A549 (cell line): ENCODE results near the gene CEP112. TPM values are rescaled to one million over a fixed set of nuclear protein-coding genes. Genes with fewer than 3 reads are reported as not detected.
"Not testable (repeated sequence)": the region's sequence is repeated elsewhere in the genome, so short reads cannot be mapped to it uniquely, and the experiment has no call there.

ENCODE experiments used
- ATAC-seq, 2 experiments: fragments of 200-7000 bp in 1 of 2; fragments of >200 bp in 1 of 2; cut with Nextera tagmentation in 1 of 2; cut with Tn5 transposase in 1 of 2; 3 replicates each; pipeline versions ENCODE4 v1.8.0 to v1.9.1; 2018 to 2020; ENCODE audit warnings: mild to moderate bottlenecking in 1 of 2, moderate library complexity in 1 of 2
- CTCF ChIA-PET: fragments of 300-600 bp; sonication (Branson Sonifier 250); formaldehyde crosslinking; extraction: SDS; loops from one replicate; lab custom pipeline; 2021; ENCODE audit warnings: antibody characterized with exemption, inconsistent platforms; lab: Yijun Ruan, JAX
- POLR2A ChIA-PET: fragments of 350-600 bp; formaldehyde crosslinking; extraction: SDS; loops from one replicate; lab custom pipeline; 2021; ENCODE audit warnings: antibody characterized with exemption, inconsistent platforms; lab: Yijun Ruan, JAX
- DNase-seq, 2 experiments: peaks; one replicate each; pipeline versions ENCODE4 v3.0.0 to v3.0.0-alpha.2; 2011 to 2016; ENCODE audit warnings: low read depth in 1 of 2, low spot score in 1 of 2
- FAIRE-seq: peaks from 2 replicates; lab custom pipeline; 2011; peaks lifted over from hg19 to GRCh38; lab: Jason Lieb, UNC
- H3K27ac ChIP-seq, 2 experiments: fragments of >200 bp; sonication (Bioruptor Twin); formaldehyde crosslinking; 3 replicates each; pipeline ENCODE4 v1.5.1; 2016 to 2017
- H3K4me1 ChIP-seq: fragments of >200 bp; sonication (Bioruptor Twin); formaldehyde crosslinking; 3 replicates; pipeline ENCODE4 v1.6.1; 2016
- H3K4me2 ChIP-seq: fragments of >200 bp; sonication (Bioruptor Twin); formaldehyde crosslinking; 3 replicates; pipeline ENCODE4 v1.6.1; 2016
- H3K4me3 ChIP-seq: fragments of >200 bp; sonication (Bioruptor Twin); formaldehyde crosslinking; 3 replicates; pipeline ENCODE4 v1.5.1; 2016
- H3K9me3 ChIP-seq: fragments of >200 bp; sonication (Bioruptor Twin); formaldehyde crosslinking; 3 replicates; pipeline ENCODE4 v1.6.1; 2016
- BHLHE40 ChIP-seq: IDR thresholded peaks from 2 replicates; pipeline ENCODE4 v1.6.1; 2012; ENCODE audit warnings: low read depth, low read length, inconsistent platforms
- CEBPB ChIP-seq, 2 experiments: fragments of >200 bp in 1 of 2; sonication (Bioruptor Twin) in 1 of 2; formaldehyde crosslinking in 1 of 2; IDR thresholded peaks; 2 replicates each; pipeline ENCODE4 v1.6.1; 2012 to 2016
- ESRRA ChIP-seq: fragments of 150-350 bp; IDR thresholded peaks from 2 replicates; pipeline ENCODE4 v1.6.1; 2014; ENCODE audit warnings: mild to moderate bottlenecking, low read length, borderline replicate concordance
- MAFK ChIP-seq: fragments of 450-650 bp; IDR thresholded peaks from 2 replicates; pipeline ENCODE4 v1.6.1; 2014; ENCODE audit not compliant: partially characterized antibody
- NR3C1 ChIP-seq: fragments of >200 bp; sonication (Bioruptor Twin); formaldehyde crosslinking; IDR thresholded peaks from 3 replicates; pipeline ENCODE4 v1.6.1; 2017
- PHF8 ChIP-seq: fragments of 200-600 bp; sonication (generic); IDR thresholded peaks from 2 replicates; pipeline ENCODE4 v1.6.1; 2016; ENCODE audit warnings: low read depth, mild to moderate bottlenecking, antibody characterized with exemption, moderate library complexity, borderline replicate concordance
- POLR2AphosphoS2 ChIP-seq: conservative IDR thresholded peaks from 2 replicates; pipeline ENCODE4 v1.6.1; 2012; ENCODE audit warnings: low read length, improper control_type of control experiment, inconsistent platforms
- RAD21 ChIP-seq, 2 experiments: fragments of >200 bp in 1 of 2; sonication (Bioruptor Twin) in 1 of 2; formaldehyde crosslinking in 1 of 2; IDR thresholded peaks in 1 of 2; conservative IDR thresholded peaks in 1 of 2; 2 replicates in 1 of 2; 3 replicates in 1 of 2; pipeline ENCODE4 v1.6.1; 2012 to 2018; ENCODE audit warnings: inconsistent platforms in 1 of 2
- SMC3 ChIP-seq: fragments of >200 bp; sonication (Bioruptor Twin); formaldehyde crosslinking; IDR thresholded peaks from 3 replicates; pipeline ENCODE4 v1.6.1; 2018; ENCODE audit warnings: inconsistent platforms
- ZFP36 ChIP-seq: fragments of 450-650 bp; IDR thresholded peaks from 2 replicates; pipeline ENCODE4 v1.6.1; 2014; ENCODE audit warnings: borderline replicate concordance; ENCODE audit not compliant: partially characterized antibody
- ZNF302 ChIP-seq: fragments of 250-450 bp; sonication (Bioruptor Pico); IDR thresholded peaks from 2 replicates; pipeline ENCODE4 v1.9.0; 2021; ENCODE audit warnings: inconsistent platforms, mild to moderate bottlenecking, moderate library complexity
- WGBS: methylation state at CpG from one replicate; pipeline ENCODE4 v1.1.6; 2017; ENCODE audit errors: missing lambda C conversion rate; 5-methylcytosine and 5-hydroxymethylcytosine counted together
- polyA plus RNA-seq, 4 experiments: library from polyadenylated mRNA; depleted of rRNA in 3 of 4; stranded (reverse); fragments of >200 nt; fragmentation: RNase III in 1 of 4; extraction: RNeasy Plus Mini Kit Qiagen cat#74134 plus additional on column Dnase treatment in 1 of 4; gene quantifications; 2 replicates in 3 of 4; 3 replicates in 1 of 4; pipeline ENCODE4 v1.2.3, GENCODE V29; 2011 to 2017
- TF ChIP-seq, protein P1 (sequence below): fragments of >200 bp; sonication (Bioruptor Twin); formaldehyde crosslinking; IDR thresholded peaks from 3 replicates; pipeline ENCODE4 v1.5.1; 2016

CEP112 gene
- polyA plus RNA-seq, 2 of the 4 experiments (the other 2 are of a cell fraction) = 9.6 to 15.2 TPM

- TF ChIP-seq BHLHE40 = no peak
- no peak for TF ChIP-seq NR3C1
- TF ChIP-seq ZFP36 = no peak
Observed at GRCh38 chr17:66171172-66171571, 20.8 kb downstream of the CEP112 start (continued).

- POLR2A ChIA-PET = interaction anchor here (0.6 kb wide), 1 partner anchor 399 kb away, joined by 3 read pairs; no protein-coding TSS in a partner anchor
- DNase-seq (no peak), FAIRE-seq (no peak), ATAC-seq (no peak)
- Histone ChIP-seq H3K4me2 (no peak overlapping the region), H3K4me1 (no peaks in the 10 kb centered on the region), H3K4me3 (no peak overlapping the region), H3K9me3 (no peaks in the 10 kb centered on the region), H3K27ac (no peak overlapping the region)
- CTCF ChIA-PET = interaction anchor here (1.6 to 3.4 kb wide), 2 partner anchors 876 to 938 kb away, joined by 13 to 24 read pairs; no protein-coding TSS in a partner anchor
- WGBS = 82% methylated on average over 3 of the region's 3 CpGs
- TF ChIP-seq CEBPB (IDR thresholded peaks at IDR 0.05) (no peak), POLR2AphosphoS2 (no peak), ESRRA (no peak), ZNF302 (CRISPR knock-in tag) (no peak)
Observed at GRCh38 chr17:66169839-66170238, 22.1 kb downstream of the CEP112 start.

- 68% methylated on average over 5 of the region's 5 CpGs for WGBS
- Histone ChIP-seq H3K27ac (no peak overlapping the region), H3K4me3 (no peak overlapping the region), H3K4me1 (no peaks in the 10 kb centered on the region), H3K9me3 (no peaks in the 10 kb centered on the region)
- ChIA-PET CTCF (interaction anchor here (1.4 to 5.6 kb wide), 5 partner anchors 12 to 936 kb away, joined by 4 to 128 read pairs (median 51); no protein-coding TSS in a partner anchor), POLR2A (no interaction called here)
- ATAC-seq = no peak
- TF ChIP-seq, protein P1, sequence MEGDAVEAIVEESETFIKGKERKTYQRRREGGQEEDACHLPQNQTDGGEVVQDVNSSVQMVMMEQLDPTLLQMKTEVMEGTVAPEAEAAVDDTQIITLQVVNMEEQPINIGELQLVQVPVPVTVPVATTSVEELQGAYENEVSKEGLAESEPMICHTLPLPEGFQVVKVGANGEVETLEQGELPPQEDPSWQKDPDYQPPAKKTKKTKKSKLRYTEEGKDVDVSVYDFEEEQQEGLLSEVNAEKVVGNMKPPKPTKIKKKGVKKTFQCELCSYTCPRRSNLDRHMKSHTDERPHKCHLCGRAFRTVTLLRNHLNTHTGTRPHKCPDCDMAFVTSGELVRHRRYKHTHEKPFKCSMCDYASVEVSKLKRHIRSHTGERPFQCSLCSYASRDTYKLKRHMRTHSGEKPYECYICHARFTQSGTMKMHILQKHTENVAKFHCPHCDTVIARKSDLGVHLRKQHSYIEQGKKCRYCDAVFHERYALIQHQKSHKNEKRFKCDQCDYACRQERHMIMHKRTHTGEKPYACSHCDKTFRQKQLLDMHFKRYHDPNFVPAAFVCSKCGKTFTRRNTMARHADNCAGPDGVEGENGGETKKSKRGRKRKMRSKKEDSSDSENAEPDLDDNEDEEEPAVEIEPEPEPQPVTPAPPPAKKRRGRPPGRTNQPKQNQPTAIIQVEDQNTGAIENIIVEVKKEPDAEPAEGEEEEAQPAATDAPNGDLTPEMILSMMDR = no peak
- peak; percentile 96 for TF ChIP-seq MAFK
- no peak for TF ChIP-seq SMC3
- TF ChIP-seq, all 56 proteins: peak for 1
- H3K4me2 ChIP-seq = no peak overlapping the region
- FAIRE-seq = peak; percentile 32
- DNase-seq = no peak
Observed at GRCh38 chr17:66167189-66167815, 24.6 kb downstream of the CEP112 start.

DNA sequence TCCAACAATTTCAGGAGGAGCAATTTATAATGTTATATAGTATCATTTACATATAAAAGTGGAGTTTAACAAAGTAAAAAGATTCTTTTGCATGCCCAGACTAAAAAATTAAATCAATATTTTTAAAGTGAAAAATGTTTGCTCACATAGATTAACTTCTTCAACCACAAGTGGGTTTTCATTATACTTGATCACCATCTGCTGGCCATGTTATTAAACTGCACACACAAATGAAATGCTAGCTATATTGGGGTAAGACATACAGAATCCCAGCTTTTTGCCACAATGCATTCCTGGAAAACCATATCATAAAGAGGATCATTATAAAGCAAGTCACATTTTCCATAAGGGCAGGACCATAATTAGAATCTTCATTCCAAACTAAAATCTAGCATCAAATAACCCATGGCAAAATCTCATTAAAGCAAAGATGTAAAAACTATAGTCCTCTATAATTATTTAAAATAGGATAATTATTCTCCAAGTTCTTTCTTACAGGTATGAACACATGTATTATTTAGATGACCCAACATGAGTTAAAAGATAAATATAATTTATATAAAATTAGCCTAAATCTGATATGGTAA lies 26.3 kb downstream of the CEP112 start:
- Histone ChIP-seq H3K27ac (no peak overlapping the region), H3K9me3 (no peaks in the 10 kb centered on the region), H3K4me3 (no peak overlapping the region), H3K4me2 (no peak overlapping the region), H3K4me1 (no peaks in the 10 kb centered on the region)
- ChIA-PET CTCF (interaction anchor here (0.6 to 5.6 kb wide), 36 partner anchors 11 to 1063 kb away, joined by 3 to 128 read pairs (median 4); no protein-coding TSS in a partner anchor), POLR2A (no interaction called here)
- DNase-seq (peak; percentile 65 to 72), FAIRE-seq (peak; percentile 99), ATAC-seq (peak; percentile 68 to 81; a peak in 4 of 6 replicates)
- TF ChIP-seq SMC3 (peak; percentile 98), RAD21 (conservative IDR thresholded peaks at IDR 0.05 in 1 of 2, IDR thresholded peaks at IDR 0.05 in 1 of 2) (peak; percentile 95 to 98), PHF8 (no peak)
- TF ChIP-seq, protein P1 = peak; percentile 96

- H3K27ac ChIP-seq, POLR2A ChIA-PET, H3K4me1 ChIP-seq, H3K9me3 ChIP-seq, DNase-seq, ATAC-seq, FAIRE-seq, H3K4me2 ChIP-seq, H3K4me3 ChIP-seq: not testable (repeated sequence)
- 96% methylated on average over 4 of the region's 4 CpGs for WGBS
- CTCF ChIA-PET = interaction anchor here (0.6 to 1.5 kb wide), 4 partner anchors 11 to 923 kb away, joined by 3 to 6 read pairs (median 4); no protein-coding TSS in a partner anchor
Observed at GRCh38 chr17:66155055-66155454, 36.9 kb downstream of the CEP112 start.
